HepG2 (cell line): Measurements from ENCODE around the gene VCAN. TPM values are rescaled to one million over a fixed set of nuclear protein-coding genes. Genes with fewer than 3 reads are reported as not detected.
A peak's percentile ranks its signal among the peaks of the same experiment; 100 is the strongest.

Experiments used
- ATAC-seq: fragments of 200-7000 bp; cut with Tn5 transposase; 3 replicates; pipeline ENCODE4 v1.9.1; 2020; ENCODE audit warnings: mild to moderate bottlenecking, moderate library complexity
- BruUV-seq: library from RNA; stranded (reverse); fragments of 400-500 nt; replicated peaks from 2 replicates; lab custom pipeline; 2021; lab: Mats Ljungman, UMichigan
- CTCF ChIA-PET: fragments of 300-600 bp; formaldehyde crosslinking; extraction: SDS; loops from one replicate; lab custom pipeline; 2021; ENCODE audit warnings: low total read pairs, inconsistent platforms, low intra/inter-chr PET ratio; lab: Yijun Ruan, JAX
- POLR2A ChIA-PET: fragments of 350-600 bp; sonication (Branson Sonifier 250); formaldehyde crosslinking; loops from one replicate; lab custom pipeline; 2020; ENCODE audit warnings: antibody characterized with exemption, inconsistent platforms; lab: Yijun Ruan, JAX
- DNase-seq: peaks from one replicate; pipeline ENCODE4 v3.0.0-alpha.2; 2015; ENCODE audit warnings: low spot score
- FAIRE-seq: peaks from 3 replicates; lab custom pipeline; 2011; peaks lifted over from hg19 to GRCh38; lab: Jason Lieb, UNC
- H2AFZ ChIP-seq: one replicate; pipeline ENCODE4 v1.6.1; 2011; ENCODE audit warnings: low read length, inconsistent platforms
- H3K27ac ChIP-seq: fragments of 300-600 bp; 3 replicates; pipeline ENCODE4 v1.8.0; 2011; ENCODE audit warnings: mixed run types, mild to moderate bottlenecking, mixed read lengths, low read length, inconsistent platforms; ENCODE audit not compliant: insufficient read depth; ENCODE audit errors: extremely low read length
- H3K27me3 ChIP-seq, 2 experiments: fragments of 200-600 bp in 1 of 2; 2 replicates in 1 of 2; 3 replicates in 1 of 2; pipeline versions ENCODE4 v1.6.0 to v1.8.0; 2011; ENCODE audit warnings: low read length in 2 of 2, mild to moderate bottlenecking in 2 of 2, moderate library complexity in 2 of 2, inconsistent platforms in 1 of 2; ENCODE audit not compliant: insufficient read depth in 2 of 2, control insufficient read depth in 1 of 2
- H3K36me3 ChIP-seq, 2 experiments: fragments of 200-600 bp in 1 of 2; replicated peaks in 1 of 2; 2 replicates in 1 of 2; 3 replicates in 1 of 2; pipeline versions ENCODE4 v1.5.1 to v1.8.0; 2011; ENCODE audit warnings: low read length in 2 of 2, inconsistent platforms in 1 of 2; ENCODE audit not compliant: insufficient read depth in 2 of 2, control insufficient read depth in 1 of 2
- H3K4me1 ChIP-seq: 2 replicates; pipeline ENCODE4 v1.5.1; 2012; ENCODE audit warnings: low read length, inconsistent platforms; ENCODE audit not compliant: insufficient read depth
- H3K4me2 ChIP-seq: 2 replicates; pipeline ENCODE4 v1.6.0; 2011; ENCODE audit warnings: low read depth, low read length, inconsistent platforms
- H3K4me3 ChIP-seq, 3 experiments: fragments of 200-600 bp in 1 of 3; sonication (generic), shearing (Covaris generic) in 1 of 3; replicated peaks in 1 of 3; 2 replicates each; pipeline ENCODE4 v1.5.1; 2011 to 2016; ENCODE audit warnings: low read length in 3 of 3, inconsistent platforms in 2 of 3, low read depth in 2 of 3, mild to moderate bottlenecking in 2 of 3, control low read depth in 1 of 3, mixed read lengths in 1 of 3; ENCODE audit not compliant: insufficient read depth in 1 of 3
- H3K79me2 ChIP-seq: one replicate; pipeline ENCODE4 v1.6.1; 2011; ENCODE audit warnings: low read length, inconsistent platforms; ENCODE audit not compliant: insufficient read depth
- H3K9ac ChIP-seq: 2 replicates; pipeline ENCODE4 v1.6.0; 2011; ENCODE audit warnings: mild to moderate bottlenecking, low read depth, low read length, inconsistent platforms; ENCODE audit not compliant: insufficient read depth
- H3K9me3 ChIP-seq: 2 replicates; pipeline ENCODE4 v1.5.1; 2012; ENCODE audit warnings: mild to moderate bottlenecking, low read length
- H4K20me1 ChIP-seq: 2 replicates; pipeline ENCODE4 v1.6.0; 2011; ENCODE audit warnings: inconsistent platforms, mild to moderate bottlenecking, low read length, moderate library complexity; ENCODE audit not compliant: insufficient read depth
- AHDC1 ChIP-seq: sonication (generic); formaldehyde crosslinking; IDR thresholded peaks from 2 replicates; pipeline ENCODE4 v1.5.1; 2020; ENCODE audit warnings: mild to moderate bottlenecking, missing genetic modification reagents, borderline replicate concordance
- CBX1 ChIP-seq: IDR thresholded peaks from one replicate; pipeline ENCODE4 v1.6.1; 2016; ENCODE audit warnings: antibody characterized with exemption, low read depth
- CREBL2 ChIP-seq: sonication (generic); formaldehyde crosslinking; IDR thresholded peaks from 2 replicates; pipeline ENCODE4 v1.8.1; 2023; ENCODE audit warnings: missing genetic modification reagents, mild to moderate bottlenecking, borderline replicate concordance
- FOXP1 ChIP-seq, 2 experiments: fragments of 450-650 bp in 1 of 2; IDR thresholded peaks; 2 replicates each; pipeline ENCODE4 v1.6.1; 2017 to 2018; ENCODE audit warnings: antibody characterized with exemption in 1 of 2
- HIC2 ChIP-seq: sonication (generic); formaldehyde crosslinking; IDR thresholded peaks from 2 replicates; pipeline ENCODE4 v1.9.0; 2022; ENCODE audit warnings: low read depth, missing genetic modification reagents
- HNRNPUL1 ChIP-seq: fragments of 200-400 bp; formaldehyde crosslinking; IDR thresholded peaks from 2 replicates; pipeline ENCODE4 v1.6.1; 2017; ENCODE audit warnings: low read depth, mild to moderate bottlenecking, low read length, moderate library complexity
- MEIS1 ChIP-seq: sonication (generic); formaldehyde crosslinking; IDR thresholded peaks from 2 replicates; pipeline ENCODE4 v1.9.0; 2021; ENCODE audit warnings: mild to moderate bottlenecking, missing genetic modification reagents, moderate library complexity, borderline replicate concordance
- MYC ChIP-seq: sonication (generic); formaldehyde crosslinking; IDR thresholded peaks from 2 replicates; pipeline ENCODE4 v1.9.0; 2021; ENCODE audit warnings: missing genetic modification reagents, borderline replicate concordance
- SP5 ChIP-seq: IDR thresholded peaks from 2 replicates; pipeline ENCODE4 v1.6.1; 2016; ENCODE audit warnings: low read depth, borderline replicate concordance
- ZNF589 ChIP-seq: sonication (generic); formaldehyde crosslinking; conservative IDR thresholded peaks from 2 replicates; pipeline ENCODE4 v1.8.0; 2022; ENCODE audit warnings: mild to moderate bottlenecking, moderate library complexity, missing genetic modification reagents
- ZNF75D ChIP-seq: sonication (generic); formaldehyde crosslinking; IDR thresholded peaks from 2 replicates; pipeline ENCODE4 v1.8.1; 2023; ENCODE audit warnings: missing genetic modification reagents, mild to moderate bottlenecking, borderline replicate concordance
- ZNF850 ChIP-seq: sonication (generic); formaldehyde crosslinking; conservative IDR thresholded peaks from 2 replicates; pipeline ENCODE4 v1.9.0; 2021; ENCODE audit warnings: mild to moderate bottlenecking, missing genetic modification reagents
- WGBS: methylation state at CpG from one replicate; pipeline ENCODE4 v1.1.6; 2017; ENCODE audit warnings: low lambda C conversion rate; 5-methylcytosine and 5-hydroxymethylcytosine counted together
- in situ Hi-C: cut with HindIII; loops from 2 replicates; pipeline ENCODE4 v1.10.0; 2017; ENCODE audit warnings: low pct_unique_long_range_greater_than_20kb; ENCODE audit not compliant: extremely low pct_ligation_motif_present
- intact Hi-C: fragments of 100-400 bp; cut with micrococcal nuclease; formaldehyde crosslinking; loops from one replicate; pipeline ENCODE4 v1.10.0; 2022; ENCODE audit not compliant: unreplicated experiment
- polyA plus RNA-seq, 8 experiments: library from polyadenylated mRNA; depleted of rRNA in 3 of 8; stranded (reverse) in 7 of 8; unstranded in 1 of 8; fragments of >200 nt; fragmentation: Illumina TruSeq in 4 of 8; extraction: Trizol in 4 of 8; gene quantifications; 2 replicates each; pipeline versions ENCODE4 v1.2.1 to v1.2.3, GENCODE V29; 2011 to 2016; ENCODE audit warnings: low read depth in 4 of 8, missing spikeins in 1 of 8, mixed read lengths in 1 of 8; ENCODE audit not compliant: insufficient read depth in 1 of 8
- total RNA-seq, 5 experiments: library from RNA; depleted of rRNA; stranded (reverse); fragments of >200 nt; fragmentation: Illumina TruSeq; extraction: Trizol; gene quantifications; 2 replicates each; pipeline ENCODE4 v1.2.3, GENCODE V29; 2016; ENCODE audit warnings: low read depth in 1 of 5
- TF ChIP-seq, protein P1 (sequence below): sonication (generic); formaldehyde crosslinking; IDR thresholded peaks from 2 replicates; pipeline ENCODE4 v1.8.0; 2022; ENCODE audit warnings: missing genetic modification reagents, mild to moderate bottlenecking, borderline replicate concordance
- TF ChIP-seq, protein P2 (sequence below): sonication (generic); formaldehyde crosslinking; IDR thresholded peaks from 2 replicates; pipeline ENCODE4 v1.8.0; 2022; ENCODE audit warnings: mild to moderate bottlenecking, missing genetic modification reagents; ENCODE audit not compliant: insufficient replicate concordance

Gene VCAN
- total and polyA plus RNA-seq, 2 of the 13 experiments (the other 11 are each of a cell fraction or from before 2014, with no cell fraction given): 1.2 to 3.5 TPM

DNA sequence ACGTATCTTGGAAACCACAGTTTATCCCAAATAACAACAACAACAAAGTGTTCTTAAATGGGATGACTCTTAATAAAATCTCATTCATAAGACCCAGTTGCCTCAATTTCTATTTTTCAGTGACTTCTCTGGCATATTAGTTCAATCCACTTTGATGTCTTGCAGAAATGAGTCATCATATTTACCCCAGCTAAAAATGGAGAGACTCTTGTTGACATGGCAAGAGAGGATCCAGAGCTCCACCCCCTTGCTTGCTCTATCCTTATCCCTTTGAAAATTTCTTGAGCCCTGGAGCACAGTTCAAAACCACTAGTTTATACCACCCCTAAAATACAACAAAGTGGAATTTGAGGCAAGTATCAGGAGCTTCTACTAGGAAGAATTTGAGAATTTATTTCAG lies 20.8 kb downstream of the VCAN start:
- CTCF ChIA-PET: no interaction called here
- peak; percentile 51 for DNase-seq
- H3K27ac ChIP-seq: no peak overlapping the region
- FAIRE-seq: no peak
- BruUV-seq: no TSS peak
- H3K79me2 ChIP-seq: no peaks in the 10 kb centered on the region
- no peaks in the 10 kb centered on the region for H3K27me3 ChIP-seq
- intact Hi-C loops: no loop called here
- H2AFZ ChIP-seq: no peak overlapping the region
- H3K4me2 ChIP-seq: no peak overlapping the region
- WGBS: 39% methylated on average over 1 of the region's 1 CpG
- POLR2A ChIA-PET: no interaction called here
- H3K9ac ChIP-seq: no peak overlapping the region
- H3K4me3 ChIP-seq: no peak overlapping the region
- H3K9me3 ChIP-seq: no peaks in the 10 kb centered on the region
- H3K4me1 ChIP-seq: peaks cover 25% of the 10 kb centered on the region
- peak; percentile 57; the same call in 1 of the 3 replicates for ATAC-seq
- H3K36me3 ChIP-seq: no peaks in the 10 kb centered on the region
- no peaks in the 10 kb centered on the region for H4K20me1 ChIP-seq
- in situ Hi-C loops: no loop called here
- TF ChIP-seq HNRNPUL1 (no peak), SP5 (peak; percentile 72), AHDC1 (CRISPR knock-in tag) (peak; percentile 53; the same call in 1 of the 2 replicates), ZNF850 (CRISPR knock-in tag) (no peak), ZNF75D (CRISPR knock-in tag) (no peak), CREBL2 (CRISPR knock-in tag) (no peak), MEIS1 (CRISPR knock-in tag) (no peak), FOXP1 (IDR thresholded peaks at IDR 0.05) (no peak), FOXP1 (CRISPR knock-in tag; IDR thresholded peaks at IDR 0.05) (peak; percentile 36; the same call in 1 of the 2 replicates), MYC (CRISPR knock-in tag) (no peak), ZNF589 (CRISPR knock-in tag) (no peak), HIC2 (CRISPR knock-in tag) (no peak), CBX1 (no peak)
- TF ChIP-seq, protein P1, sequence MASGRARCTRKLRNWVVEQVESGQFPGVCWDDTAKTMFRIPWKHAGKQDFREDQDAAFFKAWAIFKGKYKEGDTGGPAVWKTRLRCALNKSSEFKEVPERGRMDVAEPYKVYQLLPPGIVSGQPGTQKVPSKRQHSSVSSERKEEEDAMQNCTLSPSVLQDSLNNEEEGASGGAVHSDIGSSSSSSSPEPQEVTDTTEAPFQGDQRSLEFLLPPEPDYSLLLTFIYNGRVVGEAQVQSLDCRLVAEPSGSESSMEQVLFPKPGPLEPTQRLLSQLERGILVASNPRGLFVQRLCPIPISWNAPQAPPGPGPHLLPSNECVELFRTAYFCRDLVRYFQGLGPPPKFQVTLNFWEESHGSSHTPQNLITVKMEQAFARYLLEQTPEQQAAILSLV (CRISPR knock-in tag): no peak
- TF ChIP-seq, protein P2, sequence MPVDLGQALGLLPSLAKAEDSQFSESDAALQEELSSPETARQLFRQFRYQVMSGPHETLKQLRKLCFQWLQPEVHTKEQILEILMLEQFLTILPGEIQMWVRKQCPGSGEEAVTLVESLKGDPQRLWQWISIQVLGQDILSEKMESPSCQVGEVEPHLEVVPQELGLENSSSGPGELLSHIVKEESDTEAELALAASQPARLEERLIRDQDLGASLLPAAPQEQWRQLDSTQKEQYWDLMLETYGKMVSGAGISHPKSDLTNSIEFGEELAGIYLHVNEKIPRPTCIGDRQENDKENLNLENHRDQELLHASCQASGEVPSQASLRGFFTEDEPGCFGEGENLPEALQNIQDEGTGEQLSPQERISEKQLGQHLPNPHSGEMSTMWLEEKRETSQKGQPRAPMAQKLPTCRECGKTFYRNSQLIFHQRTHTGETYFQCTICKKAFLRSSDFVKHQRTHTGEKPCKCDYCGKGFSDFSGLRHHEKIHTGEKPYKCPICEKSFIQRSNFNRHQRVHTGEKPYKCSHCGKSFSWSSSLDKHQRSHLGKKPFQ (CRISPR knock-in tag): no peak
